IPS-15b (cell line): ENCODE data around the gene HPD.
"Not testable (repeated sequence)": the region's sequence is repeated elsewhere in the genome, so short reads cannot be mapped to it uniquely, and the experiment has no call there.

Source experiments
- H3K27me3 ChIP-seq: one replicate; pipeline ENCODE4 v1.6.1; 2013; ENCODE audit warnings: low read length; ENCODE audit not compliant: control insufficient read depth, insufficient read depth
- H3K36me3 ChIP-seq: one replicate; pipeline ENCODE4 v1.6.1; 2013; ENCODE audit warnings: low read length; ENCODE audit not compliant: control insufficient read depth, insufficient read depth
- H3K4me1 ChIP-seq: one replicate; pipeline ENCODE4 v1.6.1; 2013; ENCODE audit warnings: mild to moderate bottlenecking, low read length; ENCODE audit not compliant: control insufficient read depth, insufficient read depth
- H3K4me3 ChIP-seq: one replicate; pipeline ENCODE4 v1.5.1; 2013; ENCODE audit warnings: low read depth, low read length
- H3K9ac ChIP-seq: one replicate; pipeline ENCODE4 v1.6.1; 2013; ENCODE audit warnings: low read depth, mild to moderate bottlenecking, low read length
- H3K9me3 ChIP-seq: one replicate; pipeline ENCODE4 v1.6.1; 2013; ENCODE audit warnings: mild to moderate bottlenecking, low read length; ENCODE audit not compliant: control insufficient read depth, insufficient read depth

Gene HPD

GRCh38 chr12:121858662-121859572, at the start of gene HPD:
Gene HPD (minus strand): TSS chr12:121858859. CDS start chr12:121858823, 36 bp downstream.
- Histone ChIP-seq H3K4me1 (peaks cover 11% of the 10 kb centered on the region), H3K4me3 (no peak within 1 kb of the TSS), H3K27me3 (no peaks in the 10 kb centered on the region), H3K9me3 (no peaks in the 10 kb centered on the region), H3K9ac (peak within 1 kb of the TSS; percentile 37), H3K36me3 (no peaks in the 10 kb centered on the region)

GRCh38 chr12:121905746-121906145, 47.1 kb upstream of the HPD start:
- Histone ChIP-seq H3K4me3 (no peak overlapping the region), H3K9me3 (no peaks in the 10 kb centered on the region), H3K9ac (no peak overlapping the region), H3K27me3 (no peaks in the 10 kb centered on the region), H3K4me1 (no peaks in the 10 kb centered on the region), H3K36me3 (peaks cover 11% of the 10 kb centered on the region)

GRCh38 chr12:121903202-121903601, 44.5 kb upstream of the HPD start:
- no peaks in the 10 kb centered on the region for H3K4me1 ChIP-seq
- no peak overlapping the region for H3K4me3 ChIP-seq
- no peaks in the 10 kb centered on the region for H3K27me3 ChIP-seq
- H3K36me3 ChIP-seq, result peaks cover 22% of the 10 kb centered on the region
- no peak overlapping the region for H3K9ac ChIP-seq
- H3K9me3 ChIP-seq, result no peaks in the 10 kb centered on the region

- Histone ChIP-seq H3K4me3 (no peak overlapping the region), H3K9ac (no peak overlapping the region), H3K4me1 (no peaks in the 10 kb centered on the region), H3K9me3 (no peaks in the 10 kb centered on the region), H3K27me3 (no peaks in the 10 kb centered on the region), H3K36me3 (peaks cover 27% of the 10 kb centered on the region)
Observed at GRCh38 chr12:121899590-121899989, 40.9 kb upstream of the HPD start.

- Histone ChIP-seq H3K36me3 (peaks cover 26% of the 10 kb centered on the region), H3K9me3 (no peaks in the 10 kb centered on the region), H3K4me1 (peaks cover 7% of the 10 kb centered on the region), H3K9ac (no peak overlapping the region), H3K27me3 (no peaks in the 10 kb centered on the region), H3K4me3 (no peak overlapping the region)
Observed at GRCh38 chr12:121898287-121898686, 39.6 kb upstream of the HPD start.

GRCh38 chr12:121894633-121895032, 36.0 kb upstream of the HPD start:
- Histone ChIP-seq H3K9me3 (no peaks in the 10 kb centered on the region), H3K27me3 (no peaks in the 10 kb centered on the region), H3K9ac (no peak overlapping the region), H3K4me3 (no peak overlapping the region), H3K4me1 (peaks cover 9% of the 10 kb centered on the region), H3K36me3 (peaks cover 13% of the 10 kb centered on the region)

- no peak overlapping the region for H3K9ac ChIP-seq
Observed at GRCh38 chr12:121893961-121894460, 35.4 kb upstream of the HPD start.

GRCh38 chr12:121892673-121893561, 34.3 kb upstream of the HPD start:
- Histone ChIP-seq H3K9ac (no peak overlapping the region), H3K36me3 (peaks cover 5% of the 10 kb centered on the region), H3K4me3 (no peak overlapping the region), H3K9me3 (no peaks in the 10 kb centered on the region), H3K4me1 (peaks cover 12% of the 10 kb centered on the region), H3K27me3 (no peaks in the 10 kb centered on the region)

More at GRCh38 chr12:121893961-121894460, 35.4 kb upstream of the HPD start:
- Histone ChIP-seq H3K36me3 (peaks cover 8% of the 10 kb centered on the region), H3K4me1 (peaks cover 12% of the 10 kb centered on the region), H3K9me3 (no peaks in the 10 kb centered on the region), H3K27me3 (no peaks in the 10 kb centered on the region), H3K4me3 (no peak overlapping the region)

- not testable (repeated sequence) for H3K27me3 ChIP-seq, H3K9me3 ChIP-seq, H3K36me3 ChIP-seq, H3K9ac ChIP-seq
- H3K4me1 ChIP-seq, result peaks cover 12% of the 10 kb centered on the region
- peak overlapping the region; percentile 81 for H3K4me3 ChIP-seq
Observed at GRCh38 chr12:121889661-121890060, 31.0 kb upstream of the HPD start.

GRCh38 chr12:121889274-121889624, 30.6 kb upstream of the HPD start:
- H3K36me3 ChIP-seq, result no peaks in the 10 kb centered on the region
- no peaks in the 10 kb centered on the region for H3K9me3 ChIP-seq
- H3K4me3 ChIP-seq, result peak overlapping the region; percentile 81
- peak overlapping the region; percentile 88 for H3K9ac ChIP-seq
- peaks cover 12% of the 10 kb centered on the region for H3K4me1 ChIP-seq
- no peaks in the 10 kb centered on the region for H3K27me3 ChIP-seq

- Histone ChIP-seq H3K4me1 (peaks cover 9% of the 10 kb centered on the region), H3K9me3 (no peaks in the 10 kb centered on the region), H3K27me3 (no peaks in the 10 kb centered on the region), H3K9ac (peak within 1 kb of the TSS; percentile 88), H3K36me3 (no peaks in the 10 kb centered on the region), H3K4me3 (peak within 1 kb of the TSS; percentile 81)
Observed at GRCh38 chr12:121888478-121889273, 30.0 kb upstream of the HPD start, which contains the start of gene PSMD9. Gene PSMD9 (plus strand): TSS chr12:121888790. CDS start chr12:121888857, 67 bp downstream.
